Cardiac fibroblast (primary cell): Measurements from ENCODE around the gene ZDHHC1.
A peak's percentile ranks its signal among the peaks of the same experiment; 100 is the strongest.
"Not testable (repeated sequence)": the region's sequence is repeated elsewhere in the genome, so short reads cannot be mapped to it uniquely, and the experiment has no call there.

Experiments used
- DNase-seq, 2 donors: peaks; one replicate each; pipeline versions ENCODE4 v3.0.0 to v3.0.0-alpha.2; 2010; ENCODE audit warnings: low read depth in 2 of 2
- H3K4me3 ChIP-seq, 2 donors: replicated peaks in 1 of 2; 1 replicate in 1 of 2; 2 replicates in 1 of 2; pipeline ENCODE4 v1.5.1; 2011; ENCODE audit warnings: low read depth in 2 of 2, low read length in 2 of 2, mild to moderate bottlenecking in 2 of 2, moderate library complexity in 1 of 2
- CTCF ChIP-seq: IDR thresholded peaks from one replicate; pipeline ENCODE4 v1.5.1; 2011; ENCODE audit warnings: low read depth, mild to moderate bottlenecking, low read length, inconsistent platforms

The ZDHHC1 gene

GRCh38 chr16:67386861-67387455, 29.3 kb downstream of the ZDHHC1 start:
- no peak overlapping the region for H3K4me3 ChIP-seq
- no peak for TF ChIP-seq CTCF
- DNase-seq = no peak

GRCh38 chr16:67384778-67385510, 31.3 kb downstream of the ZDHHC1 start:
- peak; percentile 35 to 52 for DNase-seq
- TF ChIP-seq CTCF = no peak
- H3K4me3 ChIP-seq = no peak overlapping the region

- TF ChIP-seq CTCF = no peak
- H3K4me3 ChIP-seq = no peak overlapping the region
- DNase-seq = no peak
These were observed 33.0 kb downstream of the ZDHHC1 start for GRCh38 chr16:67383284-67383683.

GRCh38 chr16:67378642-67379041, 37.6 kb downstream of the ZDHHC1 start:
- no peak overlapping the region for H3K4me3 ChIP-seq
- no peak for TF ChIP-seq CTCF
- no peak for DNase-seq

GRCh38 chr16:67376012-67376411, 40.3 kb downstream of the ZDHHC1 start:
- not testable (repeated sequence) for DNase-seq, H3K4me3 ChIP-seq

GRCh38 chr16:67372664-67373063, 43.6 kb downstream of the ZDHHC1 start:
- TF ChIP-seq CTCF = peak; percentile 55
- peak; percentile 56 to 65 for DNase-seq
- no peak overlapping the region for H3K4me3 ChIP-seq

- no peak for DNase-seq
- TF ChIP-seq CTCF = no peak
- no peak overlapping the region for H3K4me3 ChIP-seq
These were observed 45.6 kb downstream of the ZDHHC1 start for GRCh38 chr16:67370661-67371060.
